ENCODE measurements around the gene ZNF626.
"Not testable (repeated sequence)": the region's sequence is repeated elsewhere in the genome, so short reads cannot be mapped to it uniquely, and the experiment has no call there.

ZNF626 gene

GRCh38 chr19:20664901-20665781 lies 3.8 kb upstream of the ZNF626 start:
- TF ChIP-seq GABPA (IDR thresholded peaks at IDR 0.05; ENCODE audit: low read depth) (no peak), POLR2AphosphoS5 (IDR thresholded peaks at IDR 0.05; ENCODE audit: low read depth) (no peak), SPI1 (IDR thresholded peaks at IDR 0.05; ENCODE audit: borderline replicate concordance, low read depth) (no peak), CTCF (IDR thresholded peaks at IDR 0.05; ENCODE audit: insufficient read depth, low read length) (no peak), REST (IDR thresholded peaks at IDR 0.05; ENCODE audit: insufficient replicate concordance, low read depth) (no peak)
- Histone ChIP-seq H3K27ac (replicated peaks) (no peak overlapping the region), H3K4me3 (replicated peaks; ENCODE audit: insufficient read depth, low read length) (no peak overlapping the region), H3K27me3 (ENCODE audit: insufficient read depth, poor library complexity, severe bottlenecking) (no peaks in the 10 kb centered on the region)
- no peak for DNase-seq (ENCODE audit: low read depth in 1 of 2, low spot score in 1 of 2)

GRCh38 chr19:20664475-20664874 lies 3.1 kb upstream of the ZNF626 start:
- H3K27me3 ChIP-seq (ENCODE audit: insufficient read depth, poor library complexity, severe bottlenecking); H3K27ac ChIP-seq (replicated peaks); H3K4me3 ChIP-seq (replicated peaks; ENCODE audit: insufficient read depth, low read length): not testable (repeated sequence)
- peak in 1 of 2 experiments; percentile 14 for DNase-seq (ENCODE audit: low read depth in 1 of 2, low spot score in 1 of 2)

- Histone ChIP-seq H3K27ac (replicated peaks) (no peak overlapping the region), H3K27me3 (ENCODE audit: insufficient read depth, poor library complexity, severe bottlenecking) (no peaks in the 10 kb centered on the region), H3K4me3 (replicated peaks; ENCODE audit: insufficient read depth, low read length) (no peak overlapping the region)
- DNase-seq (ENCODE audit: low read depth in 1 of 2, low spot score in 1 of 2), result no peak
- no peak for TF ChIP-seq REST (IDR thresholded peaks at IDR 0.05; ENCODE audit: insufficient replicate concordance, low read depth)
- TF ChIP-seq GABPA (IDR thresholded peaks at IDR 0.05; ENCODE audit: low read depth), result no peak
- no peak for TF ChIP-seq POLR2AphosphoS5 (IDR thresholded peaks at IDR 0.05; ENCODE audit: low read depth)
- no peak for TF ChIP-seq CTCF (IDR thresholded peaks at IDR 0.05; ENCODE audit: insufficient read depth, low read length)
- no peak for TF ChIP-seq SPI1 (IDR thresholded peaks at IDR 0.05; ENCODE audit: borderline replicate concordance, low read depth)
These were observed 1.2 kb upstream of the ZNF626 start for GRCh38 chr19:20662421-20663105.

- Histone ChIP-seq H3K27ac (replicated peaks) (no peak overlapping the region), H3K4me3 (replicated peaks; ENCODE audit: insufficient read depth, low read length) (no peak overlapping the region), H3K27me3 (ENCODE audit: insufficient read depth, poor library complexity, severe bottlenecking) (no peaks in the 10 kb centered on the region)
- TF ChIP-seq GABPA (IDR thresholded peaks at IDR 0.05; ENCODE audit: low read depth) (no peak), REST (IDR thresholded peaks at IDR 0.05; ENCODE audit: insufficient replicate concordance, low read depth) (no peak), POLR2AphosphoS5 (IDR thresholded peaks at IDR 0.05; ENCODE audit: low read depth) (no peak), SPI1 (IDR thresholded peaks at IDR 0.05; ENCODE audit: borderline replicate concordance, low read depth) (no peak), CTCF (IDR thresholded peaks at IDR 0.05; ENCODE audit: insufficient read depth, low read length) (no peak)
- no peak for DNase-seq (ENCODE audit: low read depth in 1 of 2, low spot score in 1 of 2)
These were observed 764 bp downstream of the ZNF626 start for GRCh38 chr19:20660473-20661140.

Data from HL-60 (cell line).